ENCODE data around the gene TMEM184A. TPM values are rescaled to one million over a fixed set of nuclear protein-coding genes. Genes with fewer than 3 reads are reported as not detected.
A peak's percentile ranks its signal among the peaks of the same experiment; 100 is the strongest.

Gene TMEM184A
- 0.30 TPM for total RNA-seq
- long read RNA-seq, partial matches to known transcripts: 0 of 2 reads
- long read RNA-seq, other reads (novel, unspliced or antisense): 2 of 2 reads

DNA sequence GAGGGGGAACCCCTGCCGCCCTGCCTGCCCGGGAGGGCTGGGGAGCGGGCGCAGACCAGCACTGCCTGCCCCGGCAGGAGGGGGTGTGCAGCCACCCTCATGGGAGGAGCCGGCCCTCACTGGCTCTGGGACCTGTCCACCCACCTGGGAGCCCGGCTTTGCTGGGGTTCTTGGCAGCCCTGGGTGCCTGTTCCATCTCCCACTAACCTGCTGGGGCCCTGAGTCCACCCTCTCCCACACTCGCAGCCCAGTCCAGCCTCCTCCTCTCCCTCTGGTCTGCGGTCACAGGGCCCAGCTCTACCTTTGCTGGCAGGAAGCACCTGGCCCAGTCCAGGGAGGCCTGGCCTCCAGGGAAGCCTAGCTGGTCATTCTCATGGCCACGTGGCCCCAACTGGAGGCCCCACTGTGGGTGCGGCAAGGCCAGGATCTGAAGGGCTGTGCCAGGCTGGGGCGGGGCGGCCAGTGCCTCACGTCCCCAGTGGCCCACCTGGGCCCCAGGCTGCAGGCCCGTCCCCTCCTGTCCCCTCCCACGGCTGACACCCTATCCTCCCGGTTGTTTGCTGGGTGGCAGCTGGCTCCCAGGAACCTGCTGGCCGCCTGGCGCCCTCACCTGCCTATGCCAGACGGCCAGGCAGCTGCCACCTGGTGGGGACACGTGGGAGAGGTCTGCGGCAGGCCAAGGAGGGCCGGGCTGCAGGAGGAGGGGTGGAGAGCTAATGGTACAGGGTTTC lies at the start of gene TMEM184A:
TMEM184A (minus strand) TSS at position 393 of the 731 bp plus-strand sequence. CDS start 721 bp downstream, outside the sequence.
- intact Hi-C loops (cut with DNase I): loop anchor here (5.0 kb wide), 1 partner anchor 44 kb away; no protein-coding TSS in a partner anchor
- DNase-seq: no peak
- peak; percentile 72 for ATAC-seq (ENCODE audit: poor library complexity)

DNA sequence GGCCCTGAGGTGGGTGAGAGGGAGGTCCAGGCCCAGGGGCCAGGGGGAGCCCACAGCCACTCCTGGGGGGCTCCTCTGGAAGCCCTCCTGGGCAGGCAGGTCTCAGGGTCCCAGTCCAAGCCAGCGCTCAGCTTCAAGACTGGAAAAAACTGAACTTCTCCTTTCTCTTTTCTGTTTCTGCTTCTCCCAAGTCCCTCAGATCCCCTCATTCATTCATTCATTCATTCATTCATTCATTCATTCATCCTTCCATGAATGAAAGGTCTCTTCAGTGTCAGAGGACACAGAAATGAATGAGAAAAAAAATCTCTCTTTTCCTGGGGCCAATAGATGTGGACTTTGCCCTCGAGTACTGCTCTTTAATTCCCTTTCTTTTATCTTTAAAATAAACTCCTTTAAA lies 48.4 kb upstream of the TMEM184A start:
- DNase-seq (no peak), ATAC-seq (ENCODE audit: poor library complexity) (no peak)
- intact Hi-C loops (cut with DNase I): no loop called here

DNA sequence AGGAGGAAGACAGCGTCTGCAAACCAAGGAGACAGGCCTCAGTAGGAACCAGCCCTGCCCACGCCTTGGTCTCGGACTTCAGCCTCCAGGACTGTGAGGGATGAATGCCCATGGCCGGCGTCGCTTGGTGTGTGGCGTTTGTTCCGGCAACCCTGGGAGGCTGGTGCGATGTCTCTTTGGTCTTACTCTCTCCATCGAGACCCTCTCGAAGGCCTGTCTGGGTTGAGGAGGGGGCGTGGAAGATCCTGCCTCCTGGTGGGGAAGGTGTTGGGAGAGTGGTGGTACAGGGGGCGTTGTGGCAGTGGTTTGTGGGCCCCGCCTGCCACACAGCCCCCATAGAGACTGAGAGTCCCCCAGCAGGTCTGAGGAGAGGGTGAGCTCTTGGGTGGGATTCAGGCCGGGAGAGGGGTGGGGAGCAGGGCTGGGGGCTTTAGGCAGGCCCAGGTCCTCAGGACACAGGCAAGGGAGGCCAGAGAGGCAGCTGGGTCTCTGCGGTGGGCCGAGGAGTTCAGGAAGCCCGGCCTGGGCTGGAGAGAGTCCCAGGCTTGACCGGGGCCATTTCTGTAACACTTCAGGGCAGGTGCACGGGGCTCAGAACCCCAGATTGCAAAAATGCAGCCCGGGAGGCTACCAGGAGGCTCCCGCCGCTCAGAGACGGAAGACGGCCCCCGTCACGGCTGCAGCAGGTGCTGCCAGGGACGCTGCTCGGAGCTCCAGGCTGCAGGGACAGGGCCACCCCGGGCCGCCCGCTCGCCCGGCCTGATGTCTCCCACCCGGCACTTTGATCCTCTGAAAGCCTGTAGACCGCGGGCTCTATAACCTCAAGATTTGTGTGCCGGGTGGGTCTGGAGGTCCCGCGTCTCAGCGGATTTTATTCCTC lies 47.6 kb upstream of the TMEM184A start:
- intact Hi-C loops (cut with DNase I): no loop called here
- no peak for DNase-seq
- no peak for ATAC-seq (ENCODE audit: poor library complexity)

DNA sequence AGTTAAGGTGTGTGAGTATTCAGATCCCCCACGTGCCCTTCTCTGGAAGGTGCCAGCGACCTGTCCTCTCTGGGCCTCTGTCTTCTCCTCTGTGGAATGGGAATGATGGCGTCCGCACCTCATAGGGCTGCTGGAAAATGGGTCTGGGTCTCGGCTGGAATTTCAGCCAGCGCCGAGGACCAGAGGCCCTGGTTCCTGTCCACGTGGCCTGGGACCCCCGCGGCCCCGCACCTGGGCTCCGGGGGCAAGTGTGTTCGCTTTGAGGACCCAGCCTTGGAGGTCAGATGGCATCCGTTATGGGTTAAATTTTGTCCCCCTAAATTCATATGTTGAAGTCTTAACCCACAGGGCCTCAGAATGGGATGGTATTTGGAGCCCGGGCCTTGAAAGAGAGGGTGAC lies 46.4 kb upstream of the TMEM184A start:
- ATAC-seq (ENCODE audit: poor library complexity): no peak

DNA sequence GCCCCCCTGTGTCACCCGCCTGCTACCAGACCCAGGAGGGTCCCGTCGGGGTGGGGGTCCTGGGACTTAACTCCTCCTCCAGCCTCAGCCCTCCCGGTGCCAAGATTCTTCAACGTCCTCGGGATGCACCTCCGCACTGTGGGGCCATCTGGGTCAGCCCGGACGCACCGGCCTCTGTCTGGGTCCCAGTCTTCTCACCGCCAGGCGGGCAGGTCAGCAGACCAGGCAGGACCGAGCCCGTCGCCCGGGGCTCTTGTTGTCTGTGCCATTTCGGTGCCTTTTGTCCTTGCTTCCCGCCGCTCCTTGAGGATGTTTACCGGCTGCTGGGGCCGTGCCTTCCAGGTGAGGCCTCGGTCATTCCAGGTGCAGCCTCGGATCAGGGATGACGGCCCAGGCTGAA lies 46.0 kb upstream of the TMEM184A start:
- DNase-seq (no peak), ATAC-seq (ENCODE audit: poor library complexity) (no peak)
- intact Hi-C loops (cut with DNase I): no loop called here

More for the DNA sequence above, 46.4 kb upstream of the TMEM184A start:
- DNase-seq: no peak
- intact Hi-C loops (cut with DNase I): no loop called here

DNA sequence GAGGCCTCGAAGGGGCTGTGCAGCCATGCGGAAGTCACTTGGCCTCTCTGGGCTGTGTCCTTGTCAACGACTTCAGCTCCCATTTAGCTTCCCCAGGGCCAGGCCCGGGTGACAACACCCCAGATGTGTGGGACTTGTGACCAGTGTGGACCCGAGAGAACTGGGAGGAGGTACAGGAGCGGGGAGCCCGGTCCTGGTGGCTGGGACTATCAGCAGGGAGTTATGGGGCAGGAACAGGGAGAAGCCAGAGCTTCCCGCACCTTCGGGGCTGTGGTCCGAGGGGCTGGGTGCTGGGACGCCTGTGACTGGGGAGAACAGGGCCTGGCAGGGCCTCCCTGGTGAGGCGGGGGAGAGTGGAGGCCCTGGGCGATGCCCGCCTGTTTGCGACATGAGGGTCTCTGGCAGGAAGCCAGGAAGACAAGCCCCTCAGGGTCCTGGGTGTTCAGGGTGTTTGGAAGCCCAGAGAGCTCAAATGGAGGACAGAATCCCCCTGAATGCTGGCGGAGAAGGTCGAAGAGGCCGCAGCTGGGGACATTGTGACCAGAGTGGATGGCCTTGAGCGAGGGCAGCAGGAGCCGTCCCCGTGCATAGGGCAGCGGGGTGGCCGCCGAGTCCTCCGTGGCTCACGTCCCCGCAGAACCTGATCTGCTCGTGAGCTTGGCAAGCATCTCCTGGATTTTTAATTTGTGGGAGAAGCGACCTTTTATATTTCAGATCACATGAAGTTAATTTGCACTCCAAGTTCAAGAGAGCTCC lies 43.8 kb upstream of the TMEM184A start:
- ATAC-seq (ENCODE audit: poor library complexity) (no peak), DNase-seq (no peak)
- intact Hi-C loops (cut with DNase I): loop anchor here (10.0 kb wide), 1 partner anchor 475 kb away; no protein-coding TSS in a partner anchor

DNA sequence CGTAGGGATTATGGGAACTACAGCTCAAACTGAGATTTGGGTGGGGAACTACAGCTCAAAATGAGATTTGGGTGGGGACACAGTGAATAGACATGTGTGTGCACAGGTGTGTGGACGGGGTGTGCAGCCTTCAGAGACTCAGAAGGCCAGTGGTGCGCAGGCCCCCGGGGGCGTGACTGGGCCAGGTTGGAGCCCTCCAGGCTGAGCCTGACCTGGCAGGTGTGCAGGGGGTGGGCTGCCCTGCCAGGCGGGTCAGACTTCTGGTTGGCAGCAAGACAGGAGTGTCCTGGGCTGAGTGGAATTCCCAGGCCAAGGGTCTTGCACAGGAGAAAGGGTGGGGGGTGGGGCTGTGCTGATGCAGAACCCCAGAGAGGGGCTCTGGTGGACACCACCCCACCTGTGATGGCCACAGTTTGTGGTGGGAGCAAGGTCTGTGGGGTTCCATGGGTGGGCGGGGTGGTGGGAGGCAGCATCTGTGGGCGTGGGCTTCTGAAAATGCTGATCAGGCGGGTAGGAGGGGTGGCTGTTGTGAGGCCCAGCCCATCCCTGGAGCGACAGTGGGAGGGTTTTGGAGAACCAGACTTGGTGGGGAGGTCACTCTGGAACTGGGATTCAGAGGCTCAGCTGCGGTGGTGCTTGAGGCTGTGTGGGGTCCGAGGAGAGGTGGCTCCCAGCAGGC lies 43.1 kb upstream of the TMEM184A start:
- intact Hi-C loops (cut with DNase I): loop anchor here (10.0 kb wide), 1 partner anchor 476 kb away; no protein-coding TSS in a partner anchor
- ATAC-seq (ENCODE audit: poor library complexity) (no peak), DNase-seq (no peak)

DNA sequence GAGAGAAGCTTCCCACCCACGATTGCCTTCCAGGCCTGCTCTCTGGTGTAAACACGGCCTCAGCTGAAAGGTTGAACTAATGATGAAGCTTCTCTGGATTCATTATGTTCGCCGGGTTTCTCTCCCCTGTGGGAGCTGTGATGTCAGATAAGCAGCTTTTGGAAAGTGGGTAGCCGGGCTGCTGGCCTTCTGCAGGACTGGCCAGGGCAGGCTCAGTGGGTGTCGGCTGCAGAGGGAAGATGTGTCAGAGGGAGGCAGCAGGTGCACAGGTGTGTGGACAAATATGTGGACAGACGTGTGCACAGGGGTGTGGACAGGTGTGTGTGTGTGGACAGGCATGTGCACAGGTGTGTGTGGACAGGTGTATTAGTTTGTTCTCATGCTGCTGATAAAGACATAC lies 42.3 kb upstream of the TMEM184A start:
- intact Hi-C loops (cut with DNase I): loop anchor here (10.0 kb wide), 1 partner anchor 477 kb away; no protein-coding TSS in a partner anchor
- DNase-seq: no peak
- ATAC-seq (ENCODE audit: poor library complexity): no peak

DNA sequence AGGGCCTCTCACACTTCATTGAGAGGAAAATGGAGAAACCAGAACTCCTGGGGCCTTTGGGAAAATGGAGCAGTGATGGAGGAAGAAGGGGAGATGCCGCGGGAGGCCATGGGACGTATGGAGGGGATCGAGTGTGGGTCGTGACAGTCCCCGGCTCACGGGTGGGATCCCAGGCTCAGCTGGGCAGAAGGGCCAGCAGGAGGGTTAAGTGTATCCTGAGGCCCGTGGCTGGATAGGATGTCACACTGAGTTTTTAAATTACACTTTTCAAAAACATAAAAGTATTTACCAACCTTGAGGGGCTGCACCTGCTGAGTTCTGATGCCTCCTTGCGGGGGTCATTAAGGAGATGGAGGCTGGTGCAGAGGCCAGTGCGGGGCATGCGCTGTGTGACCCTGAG lies 41.8 kb upstream of the TMEM184A start:
- ATAC-seq (ENCODE audit: poor library complexity) (no peak), DNase-seq (no peak)
- intact Hi-C loops (cut with DNase I): loop anchor here (10.0 kb wide), 1 partner anchor 477 kb away; no protein-coding TSS in a partner anchor

DNA sequence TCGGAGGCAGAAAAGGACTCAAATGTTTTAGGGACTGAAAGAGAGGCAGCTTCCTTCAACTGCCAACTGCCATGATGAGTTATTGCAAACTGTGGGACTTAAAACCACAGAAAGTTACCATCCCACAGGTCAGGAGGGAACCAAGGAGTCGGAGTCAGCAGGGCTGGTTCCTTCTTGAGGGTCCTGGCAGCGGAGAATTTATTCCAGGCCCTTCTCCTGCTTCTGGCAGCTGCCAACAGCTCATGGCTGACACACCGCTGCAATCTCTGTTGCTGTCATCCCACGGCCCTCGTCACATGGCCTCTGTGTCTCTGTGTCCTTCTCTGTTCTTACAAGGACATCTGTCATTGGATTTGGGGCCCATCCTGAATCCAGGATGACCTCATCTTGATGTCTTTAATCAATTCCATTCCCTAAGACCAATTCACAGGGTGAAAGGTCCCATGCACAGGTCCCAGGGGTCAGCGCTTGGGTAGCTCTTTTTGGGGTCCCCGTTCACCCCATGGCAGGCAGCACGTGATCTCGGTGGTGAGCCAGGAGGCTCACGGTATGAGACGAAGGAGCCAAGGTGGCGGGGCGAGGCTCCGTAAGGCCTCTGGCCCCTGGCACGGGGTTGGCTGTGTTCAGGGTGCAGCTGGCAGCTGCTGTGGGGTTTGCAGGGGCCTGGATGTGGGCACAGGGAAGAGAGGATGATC lies 41.2 kb upstream of the TMEM184A start:
- DNase-seq: no peak
- ATAC-seq (ENCODE audit: poor library complexity): no peak
- intact Hi-C loops (cut with DNase I): loop anchor here (10.0 kb wide), 1 partner anchor 478 kb away; no protein-coding TSS in a partner anchor

DNA sequence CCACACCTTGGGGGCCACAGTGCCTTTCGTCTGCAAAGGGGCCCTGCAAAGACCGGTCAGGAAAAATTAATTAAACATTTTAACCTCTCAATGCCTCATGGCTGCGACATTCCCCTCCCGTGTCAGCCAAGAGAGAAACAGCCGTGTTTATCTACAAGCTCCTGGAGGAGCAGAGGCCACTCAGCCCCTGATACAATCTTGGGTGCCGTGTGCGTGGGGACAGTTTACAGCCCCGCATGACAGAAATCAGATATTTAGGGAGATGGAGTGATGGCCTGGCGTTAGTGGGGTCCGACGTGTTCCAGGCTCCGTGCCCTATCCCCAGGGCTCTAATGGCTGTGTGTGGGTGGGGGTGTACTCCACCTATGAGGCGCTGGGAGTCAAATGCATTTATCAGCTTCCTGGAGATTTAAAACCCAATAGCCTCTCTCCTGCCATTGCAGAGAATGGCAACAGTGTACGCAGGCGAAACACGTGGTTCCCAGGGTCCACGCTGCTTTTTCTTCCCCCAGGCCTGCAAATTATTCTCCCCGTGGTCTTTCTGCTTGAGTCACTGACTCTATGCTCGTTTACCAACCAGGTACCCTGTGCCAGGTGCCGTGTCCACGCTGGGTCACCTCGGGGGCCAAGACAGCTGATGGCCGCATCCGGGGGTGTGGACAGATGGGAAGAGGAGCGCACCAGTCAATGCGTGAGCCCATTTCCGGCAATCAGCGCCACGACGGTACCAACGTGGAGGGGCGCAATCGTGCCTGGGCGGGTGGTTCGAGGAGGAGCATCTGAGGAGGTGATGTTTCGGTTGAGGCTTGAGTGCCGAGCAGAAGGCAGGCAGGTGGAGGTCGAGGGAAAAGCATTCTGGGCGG lies 40.4 kb upstream of the TMEM184A start:
- DNase-seq: no peak
- intact Hi-C loops (cut with DNase I): loop anchor here (10.0 kb wide), 1 partner anchor 478 kb away; no protein-coding TSS in a partner anchor

DNA sequence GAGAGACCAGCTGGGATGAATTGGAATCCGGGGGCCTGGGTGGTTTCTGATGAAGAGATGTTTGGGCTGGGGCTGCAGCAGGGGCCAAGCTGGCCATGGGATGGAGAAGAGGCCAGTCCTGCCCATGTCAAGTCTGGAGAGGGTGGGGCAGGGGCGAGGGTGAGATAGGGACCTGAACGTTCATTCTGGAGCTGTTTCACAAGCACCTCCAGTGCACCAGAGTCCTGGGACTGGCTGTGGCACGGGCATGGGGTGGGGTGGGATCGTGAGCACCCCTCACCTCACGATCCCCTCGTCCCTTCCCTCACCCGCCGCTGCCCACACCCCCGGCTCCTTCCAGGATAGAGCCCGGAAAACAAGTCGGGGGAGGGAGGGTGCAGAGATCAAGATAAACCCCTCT lies 39.6 kb upstream of the TMEM184A start:
- intact Hi-C loops (cut with DNase I): loop anchor here (10.0 kb wide), 1 partner anchor 479 kb away; no protein-coding TSS in a partner anchor
- ATAC-seq (ENCODE audit: poor library complexity) (no peak), DNase-seq (no peak)

More for the DNA sequence above, 40.4 kb upstream of the TMEM184A start:
- no peak for ATAC-seq (ENCODE audit: poor library complexity)

DNA sequence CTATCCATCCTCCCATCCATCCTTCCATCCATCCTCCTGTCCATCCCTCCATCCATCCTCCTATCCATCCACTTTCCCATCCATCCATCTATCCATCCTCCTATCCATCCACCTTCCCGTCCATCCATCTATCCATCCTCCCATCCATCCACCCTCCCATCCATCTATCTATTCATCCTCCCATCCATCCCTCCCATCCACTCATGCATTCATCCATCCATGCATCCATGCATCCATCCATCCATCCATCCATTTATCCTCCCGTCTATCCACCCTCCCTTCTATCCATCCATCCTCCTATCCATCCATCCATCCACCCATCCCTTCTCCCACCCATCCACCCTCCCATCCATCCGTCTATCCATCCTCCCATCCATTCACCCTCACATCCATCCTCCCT lies 39.0 kb upstream of the TMEM184A start:
- no peak for DNase-seq
- ATAC-seq (ENCODE audit: poor library complexity): no peak
- intact Hi-C loops (cut with DNase I): loop anchor here (10.0 kb wide), 1 partner anchor 480 kb away; no protein-coding TSS in a partner anchor

DNA sequence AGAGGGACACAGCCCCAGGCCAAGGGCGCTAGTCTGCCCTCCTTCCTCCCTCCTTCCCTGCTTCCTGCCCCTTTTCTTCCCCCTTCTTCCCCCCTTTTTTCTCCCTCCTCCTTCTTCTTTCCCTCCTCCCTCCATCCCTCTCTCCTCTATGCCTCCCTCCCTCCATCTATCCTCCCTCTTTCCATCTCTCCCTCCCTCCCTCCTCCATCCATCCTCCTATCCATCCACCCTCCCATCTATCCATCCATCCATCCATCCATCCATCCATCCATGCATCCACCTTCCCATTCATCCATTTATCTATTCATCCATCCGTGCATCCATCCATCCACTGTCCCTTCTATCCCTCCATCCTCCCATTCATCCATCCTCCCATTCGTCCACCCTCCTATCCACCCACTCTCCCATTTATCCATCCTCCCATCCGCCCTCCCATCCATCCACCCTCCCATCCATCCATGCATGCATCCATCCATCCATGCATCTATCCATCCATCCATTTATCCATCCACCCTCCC lies 38.0 kb upstream of the TMEM184A start:
- intact Hi-C loops (cut with DNase I): loop anchor here (10.0 kb wide), 1 partner anchor 481 kb away; no protein-coding TSS in a partner anchor
- DNase-seq: no peak
- ATAC-seq (ENCODE audit: poor library complexity): no peak

DNA sequence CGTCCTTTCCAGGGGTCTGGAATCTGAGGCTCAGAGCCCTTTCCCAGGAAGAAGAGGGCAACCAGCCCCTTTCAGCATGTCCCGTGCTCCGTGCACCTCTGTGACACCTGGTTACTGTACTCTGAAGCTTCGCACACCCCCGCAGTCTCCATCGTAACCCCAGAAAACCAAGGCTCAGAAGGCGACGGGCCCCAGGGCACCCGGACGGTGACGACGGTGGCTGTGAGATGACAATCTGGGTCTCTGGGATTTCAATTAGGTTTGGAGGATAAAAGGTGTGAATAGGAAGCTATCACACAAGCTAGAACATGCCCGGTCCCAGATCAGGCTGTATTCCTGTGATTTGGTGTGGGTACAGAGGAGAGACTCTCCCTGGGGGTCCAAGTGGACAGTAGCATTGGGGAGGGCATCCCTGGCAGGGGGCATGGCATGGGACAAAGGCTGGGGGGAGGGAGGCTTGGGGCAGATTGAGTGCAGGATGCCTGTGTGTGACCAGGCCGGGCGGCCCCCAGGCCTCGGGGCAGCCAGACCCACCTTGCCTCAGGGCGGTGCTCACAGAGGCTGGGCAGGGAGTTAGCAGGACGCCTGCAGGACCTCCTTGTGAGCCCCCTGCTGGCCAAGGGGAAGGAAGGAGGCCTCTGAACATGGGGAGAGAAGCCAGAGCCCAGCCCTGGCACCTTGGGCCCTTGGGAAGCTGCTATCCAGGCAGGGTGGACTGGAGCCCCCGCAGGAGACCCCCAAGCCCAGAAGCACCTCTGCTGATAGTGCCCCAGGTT lies 37.3 kb upstream of the TMEM184A start:
- intact Hi-C loops (cut with DNase I): loop anchor here (10.0 kb wide), 1 partner anchor 482 kb away; no protein-coding TSS in a partner anchor
- no peak for ATAC-seq (ENCODE audit: poor library complexity)
- DNase-seq: peak; percentile 15
